Measurements from ENCODE around the gene SYK.

Gene SYK

GRCh38 chr9:90901933-90902332, 100.3 kb downstream of the SYK start:
- TF ChIP-seq CTCF (IDR thresholded peaks at IDR 0.05) = no peak
- no peak for TF ChIP-seq ZFX (IDR thresholded peaks at IDR 0.05; ENCODE audit: borderline replicate concordance)

GRCh38 chr9:90903766-90904424, 102.3 kb downstream of the SYK start:
- no peak overlapping the region for H3K27ac ChIP-seq
- TF ChIP-seq CTCF (IDR thresholded peaks at IDR 0.05) = no peak
- TF ChIP-seq ZFX (IDR thresholded peaks at IDR 0.05; ENCODE audit: borderline replicate concordance) = no peak

More at GRCh38 chr9:90901933-90902332, 100.3 kb downstream of the SYK start:
- no peak overlapping the region for H3K27ac ChIP-seq

GRCh38 chr9:90904706-90905478, 103.3 kb downstream of the SYK start:
- H3K27ac ChIP-seq = no peak overlapping the region
- TF ChIP-seq CTCF (IDR thresholded peaks at IDR 0.05) = no peak
- no peak for TF ChIP-seq ZFX (IDR thresholded peaks at IDR 0.05; ENCODE audit: borderline replicate concordance)

GRCh38 chr9:90905822-90906221, 104.2 kb downstream of the SYK start:
- no peak overlapping the region for H3K27ac ChIP-seq
- no peak for TF ChIP-seq CTCF (IDR thresholded peaks at IDR 0.05)
- no peak for TF ChIP-seq ZFX (IDR thresholded peaks at IDR 0.05; ENCODE audit: borderline replicate concordance)

GRCh38 chr9:90906316-90907055, 104.9 kb downstream of the SYK start:
- TF ChIP-seq ZFX (IDR thresholded peaks at IDR 0.05; ENCODE audit: borderline replicate concordance) (no peak), CTCF (IDR thresholded peaks at IDR 0.05) (no peak)

GRCh38 chr9:90907056-90907445, 105.4 kb downstream of the SYK start:
- TF ChIP-seq ZFX (IDR thresholded peaks at IDR 0.05; ENCODE audit: borderline replicate concordance) (no peak), CTCF (IDR thresholded peaks at IDR 0.05) (no peak)

More at GRCh38 chr9:90906316-90907055, 104.9 kb downstream of the SYK start:
- H3K27ac ChIP-seq = no peak overlapping the region

More at GRCh38 chr9:90907056-90907445, 105.4 kb downstream of the SYK start:
- no peak overlapping the region for H3K27ac ChIP-seq
